Esophagus squamous epithelium (tissue), 5 donors: ENCODE results near the gene CTNNA2. TPM values are rescaled to one million over a fixed set of nuclear protein-coding genes. Genes with fewer than 3 reads are reported as not detected.

Experiments
- DNase-seq: peaks from one replicate; lab custom pipeline; 2025; lab: John Stamatoyannopoulos, UW
- H3K27ac ChIP-seq, 4 donors: fragments of 200-600 bp; sonication (generic); one replicate each; pipeline ENCODE4 v1.5.1; 2016 to 2019; ENCODE audit warnings: mild to moderate bottlenecking in 1 of 4
- H3K27me3 ChIP-seq, 4 donors: fragments of 200-600 bp; sonication (generic); 1 replicate in 3 of 4; 2 replicates in 1 of 4; pipeline versions ENCODE4 v1.5.1 to v1.6.0; 2017 to 2021; ENCODE audit warnings: antibody characterized with exemption in 1 of 4
- H3K36me3 ChIP-seq, 3 donors: fragments of 200-600 bp; sonication (generic); one replicate each; pipeline ENCODE4 v1.5.1; 2016 to 2019
- H3K4me1 ChIP-seq, 3 donors: fragments of 200-600 bp; sonication (generic); one replicate each; pipeline ENCODE4 v1.5.1; 2017 to 2019
- H3K4me3 ChIP-seq, 4 donors: fragments of 200-600 bp; sonication (generic); 1 replicate in 3 of 4; 2 replicates in 1 of 4; pipeline ENCODE4 v1.5.1; 2016 to 2019; ENCODE audit warnings: mild to moderate bottlenecking in 2 of 4, moderate library complexity in 1 of 4
- H3K9me3 ChIP-seq, 3 donors: fragments of 200-600 bp; sonication (generic); one replicate each; pipeline ENCODE4 v1.5.1; 2016 to 2019
- CTCF ChIP-seq, 6 experiments: fragments of 450-650 bp in 4 of 6; fragments of 200-600 bp in 2 of 6; sonication (generic) in 2 of 6; IDR thresholded peaks; one replicate each; pipeline ENCODE4 v1.5.1; 2016 to 2019; ENCODE audit warnings: antibody characterized with exemption in 6 of 6, mild to moderate bottlenecking in 4 of 6, moderate library complexity in 4 of 6
- POLR2A ChIP-seq, 4 donors: fragments of 450-650 bp; IDR thresholded peaks; one replicate each; pipeline ENCODE4 v1.6.1; 2017; ENCODE audit warnings: antibody characterized with exemption in 4 of 4, mild to moderate bottlenecking in 4 of 4, moderate library complexity in 3 of 4
- WGBS, 2 donors: methylation state at CpG; one replicate each; pipeline ENCODE4 v1.1.5; 2018; 5-methylcytosine and 5-hydroxymethylcytosine counted together
- intact Hi-C: fragments of 100-400 bp; cut with DNase I; formaldehyde crosslinking; loops from one replicate; pipeline ENCODE4 v1.15.0; 2022
- total RNA-seq, 4 donors: library from RNA; depleted of rRNA; stranded (reverse); fragments of >200 nt; gene quantifications; one replicate each; pipeline ENCODE4 v1.1.0, GENCODE V29; 2016
- donor health status: DM: yes; HTN: yes; CAD: no.

Gene CTNNA2
- total RNA-seq, 4 donors from 2014 or later = not detected

- H3K4me3 ChIP-seq = no peak overlapping the region
- H3K27me3 ChIP-seq = no peaks in the 10 kb centered on the region
- H3K4me1 ChIP-seq = no peaks in the 10 kb centered on the region
- intact Hi-C loops = no loop called here
- no peaks in the 10 kb centered on the region for H3K9me3 ChIP-seq
- DNase-seq = no peak
- 62 to 67% methylated on average over 4 of the region's 4 CpGs for WGBS, 2 donors
- H3K36me3 ChIP-seq = no peaks in the 10 kb centered on the region
- TF ChIP-seq POLR2A (IDR thresholded peaks at IDR 0.05) = no peak
- TF ChIP-seq CTCF (IDR thresholded peaks at IDR 0.05) = no peak
- no peak overlapping the region for H3K27ac ChIP-seq
Measured at GRCh38 chr2:80403081-80403480, 890.2 kb downstream of the CTNNA2 start.

- Histone ChIP-seq H3K27me3 (no peaks in the 10 kb centered on the region), H3K9me3 (no peaks in the 10 kb centered on the region), H3K4me1 (no peaks in the 10 kb centered on the region), H3K4me3 (no peak overlapping the region), H3K36me3 (no peaks in the 10 kb centered on the region), H3K27ac (no peak overlapping the region)
- 79 to 80% methylated on average over 4 of the region's 4 CpGs for WGBS, 2 donors
- intact Hi-C loops = no loop called here
- DNase-seq = no peak
- TF ChIP-seq POLR2A (IDR thresholded peaks at IDR 0.05) = no peak
- no peak for TF ChIP-seq CTCF (IDR thresholded peaks at IDR 0.05)
Measured at GRCh38 chr2:80407377-80407776, 894.5 kb downstream of the CTNNA2 start.

- Histone ChIP-seq H3K4me1 (no peaks in the 10 kb centered on the region), H3K4me3 (no peak overlapping the region), H3K9me3 (peaks cover 0 to 5% (median 0%) of the 10 kb centered on the region in 3 donors), H3K27me3 (no peaks in the 10 kb centered on the region), H3K36me3 (no peaks in the 10 kb centered on the region), H3K27ac (no peak overlapping the region)
- intact Hi-C loops = no loop called here
- no peak for DNase-seq
- no peak for TF ChIP-seq POLR2A (IDR thresholded peaks at IDR 0.05)
- WGBS, 2 donors = 38 to 48% methylated on average over 3 of the region's 3 CpGs
Measured at GRCh38 chr2:80410346-80410745, 897.5 kb downstream of the CTNNA2 start.

- intact Hi-C loops = no loop called here
Measured at GRCh38 chr2:80413136-80413535, 900.3 kb downstream of the CTNNA2 start.

GRCh38 chr2:80417737-80418136 is 904.9 kb downstream of the CTNNA2 start:
- WGBS, 2 donors = 87 to 92% methylated on average over 1 of the region's 1 CpG
- no peaks in the 10 kb centered on the region for H3K4me1 ChIP-seq
- H3K36me3 ChIP-seq = no peaks in the 10 kb centered on the region
- H3K4me3 ChIP-seq = no peak overlapping the region
- TF ChIP-seq CTCF (IDR thresholded peaks at IDR 0.05) (no peak), POLR2A (IDR thresholded peaks at IDR 0.05) (no peak)
- H3K9me3 ChIP-seq = peaks cover 0 to 5% (median 0%) of the 10 kb centered on the region in 3 donors
- no peak for DNase-seq
- H3K27ac ChIP-seq = no peak overlapping the region
- intact Hi-C loops = no loop called here
- no peaks in the 10 kb centered on the region for H3K27me3 ChIP-seq

More at GRCh38 chr2:80413136-80413535, 900.3 kb downstream of the CTNNA2 start:
- no peaks in the 10 kb centered on the region for H3K27me3 ChIP-seq
- no peak for DNase-seq
- 65 to 69% methylated on average over 3 of the region's 3 CpGs for WGBS, 2 donors
- no peaks in the 10 kb centered on the region for H3K4me1 ChIP-seq
- TF ChIP-seq POLR2A (IDR thresholded peaks at IDR 0.05) (no peak), CTCF (IDR thresholded peaks at IDR 0.05) (no peak)
- no peaks in the 10 kb centered on the region for H3K36me3 ChIP-seq
- peaks cover 0 to 5% (median 0%) of the 10 kb centered on the region in 3 donors for H3K9me3 ChIP-seq
- H3K4me3 ChIP-seq = no peak overlapping the region
- H3K27ac ChIP-seq = no peak overlapping the region
